ENCODE results near the gene NOTO. TPM values are rescaled to one million over a fixed set of nuclear protein-coding genes. Genes with fewer than 3 reads are reported as not detected.

The NOTO gene
- polyA plus RNA-seq, 1 donor (not counting 4 experiments of a cell fraction or from before 2014, with no cell fraction given) = not detected

- H4K20me1 ChIP-seq (ENCODE audit: control insufficient read depth, extremely low read depth, insufficient read depth, low read length) = no peaks in the 10 kb centered on the region
- no peak overlapping the region for H3K4me2 ChIP-seq (ENCODE audit: control insufficient read depth, extremely low read depth, insufficient read depth, low read depth, low read length)
- no peak overlapping the region for H3K4me3 ChIP-seq (ENCODE audit: control insufficient read depth in 2 of 3, extremely low read depth in 1 of 3, insufficient read depth in 2 of 3, low read depth in 1 of 3, low read length in 3 of 3)
- H3K27ac ChIP-seq (ENCODE audit: control insufficient read depth, insufficient read depth, low read length) = no peak overlapping the region
- H3K27me3 ChIP-seq (ENCODE audit: control insufficient read depth, extremely low read depth, insufficient read depth, low read length) = no peaks in the 10 kb centered on the region
- peaks cover 10% of the 10 kb centered on the region for H3K4me1 ChIP-seq (ENCODE audit: control insufficient read depth, extremely low read depth, insufficient read depth, low read length)
- no peak overlapping the region for H3K9ac ChIP-seq (ENCODE audit: control insufficient read depth, extremely low read depth, insufficient read depth, low read length)
- peaks cover under 1 to 7% of the 10 kb centered on the region in 2 experiments for H3K36me3 ChIP-seq (ENCODE audit: control insufficient read depth in 2 of 2, extremely low read depth in 1 of 2, insufficient read depth in 2 of 2, low read length in 2 of 2)
- dilution Hi-C loops (cut with MboI; ENCODE audit: extremely low pct_ligation_motif_present, low sequenced_read_pairs) = no loop called here
- no peaks in the 10 kb centered on the region for H3K9me1 ChIP-seq (ENCODE audit: control insufficient read depth, extremely low read depth, insufficient read depth, low read length)
- H3K79me2 ChIP-seq (ENCODE audit: control insufficient read depth, insufficient read depth, low read length) = no peaks in the 10 kb centered on the region
- H3K9me3 ChIP-seq (ENCODE audit: control insufficient read depth, low read depth, low read length) = no peaks in the 10 kb centered on the region
- FAIRE-seq (no peak), DNase-seq (ENCODE audit: low read depth, low spot score) (no peak)
- no peak overlapping the region for H2AFZ ChIP-seq (ENCODE audit: control insufficient read depth, low read length)
- no peak for TF ChIP-seq CTCF (optimal IDR thresholded peaks at IDR 0.05 in 1 of 3, IDR thresholded peaks at IDR 0.05 in 1 of 3, conservative IDR thresholded peaks at IDR 0.05 in 1 of 3; ENCODE audit: extremely low read depth in 1 of 3, insufficient read depth in 2 of 3, low read length in 3 of 3)
Measured at GRCh38 chr2:73259704-73260337, 57.4 kb downstream of the NOTO start.

GRCh38 chr2:73260338-73260984, 58.1 kb downstream of the NOTO start:
- H3K4me1 ChIP-seq (ENCODE audit: control insufficient read depth, extremely low read depth, insufficient read depth, low read length) = peaks cover 4% of the 10 kb centered on the region
- no peak overlapping the region for H2AFZ ChIP-seq (ENCODE audit: control insufficient read depth, low read length)
- dilution Hi-C loops (cut with MboI; ENCODE audit: extremely low pct_ligation_motif_present, low sequenced_read_pairs) = no loop called here

More at GRCh38 chr2:73260338-73260984, 58.1 kb downstream of the NOTO start:
- FAIRE-seq = no peak
- TF ChIP-seq CTCF (optimal IDR thresholded peaks at IDR 0.05 in 1 of 3, IDR thresholded peaks at IDR 0.05 in 1 of 3, conservative IDR thresholded peaks at IDR 0.05 in 1 of 3; ENCODE audit: extremely low read depth in 1 of 3, insufficient read depth in 2 of 3, low read length in 3 of 3) (peak; percentile 34 to 70 (median 51)), EZH2 (IDR thresholded peaks at IDR 0.05; ENCODE audit: low read length) (no peak)
- no peak overlapping the region for H3K27ac ChIP-seq (ENCODE audit: control insufficient read depth, insufficient read depth, low read length)
- H3K9me1 ChIP-seq (ENCODE audit: control insufficient read depth, extremely low read depth, insufficient read depth, low read length) = no peaks in the 10 kb centered on the region
- H3K27me3 ChIP-seq (ENCODE audit: control insufficient read depth, extremely low read depth, insufficient read depth, low read length) = no peaks in the 10 kb centered on the region
- no peak for DNase-seq (ENCODE audit: low read depth, low spot score)
- no peaks in the 10 kb centered on the region for H3K9me3 ChIP-seq (ENCODE audit: control insufficient read depth, low read depth, low read length)
- H3K4me3 ChIP-seq (ENCODE audit: control insufficient read depth in 2 of 3, extremely low read depth in 1 of 3, insufficient read depth in 2 of 3, low read depth in 1 of 3, low read length in 3 of 3) = no peak overlapping the region
- H3K9ac ChIP-seq (ENCODE audit: control insufficient read depth, extremely low read depth, insufficient read depth, low read length) = no peak overlapping the region
- no peaks in the 10 kb centered on the region for H3K79me2 ChIP-seq (ENCODE audit: control insufficient read depth, insufficient read depth, low read length)
- H3K36me3 ChIP-seq (ENCODE audit: control insufficient read depth in 2 of 2, extremely low read depth in 1 of 2, insufficient read depth in 2 of 2, low read length in 2 of 2) = peaks cover 0 to 7% of the 10 kb centered on the region in 2 experiments
- H4K20me1 ChIP-seq (ENCODE audit: control insufficient read depth, extremely low read depth, insufficient read depth, low read length) = no peaks in the 10 kb centered on the region
- no peak overlapping the region for H3K4me2 ChIP-seq (ENCODE audit: control insufficient read depth, extremely low read depth, insufficient read depth, low read depth, low read length)

Other genes starting within 250 kb of the NOTO start
- gene SFXN5, start 130.9 kb upstream of the NOTO start, polyA plus RNA-seq = 5.1 to 9.9 TPM (median 6.3 TPM) in 3 replicates
- gene RAB11FIP5, start 89.6 kb upstream of the NOTO start, polyA plus RNA-seq = 39.7 to 41.2 TPM (median 40.1 TPM) in 3 replicates
- gene SMYD5, start 11.7 kb downstream of the NOTO start, polyA plus RNA-seq = 18.6 to 24.2 TPM (median 19.8 TPM) in 3 replicates
- 7.5 to 13.1 TPM (median 8.2 TPM) in 3 replicates for gene PRADC1, start 30.7 kb downstream of the NOTO start, polyA plus RNA-seq
- 329 to 378 TPM (median 357 TPM) in 3 replicates for gene CCT7, start 31.7 kb downstream of the NOTO start, polyA plus RNA-seq
- gene FBXO41, start 81.9 kb downstream of the NOTO start, polyA plus RNA-seq = 4.1 to 5.2 TPM (median 4.5 TPM) in 3 replicates
- not detected in 3 replicates for gene EGR4, start 91.0 kb downstream of the NOTO start, polyA plus RNA-seq
- 4.4 to 6.5 TPM (median 4.6 TPM) in 3 replicates for gene ALMS1, start 183.3 kb downstream of the NOTO start, polyA plus RNA-seq